Measurements from ENCODE around the gene KPNA6.
A peak's percentile ranks its signal among the peaks of the same experiment; 100 is the strongest.
"Not testable (repeated sequence)": the region's sequence is repeated elsewhere in the genome, so short reads cannot be mapped to it uniquely, and the experiment has no call there.

Gene KPNA6

GRCh38 chr1:32100807-32101708 lies 6.8 kb upstream of the KPNA6 start:
- no peak for DNase-seq (ENCODE audit: low spot score)

- DNase-seq (ENCODE audit: low spot score) = no peak
These were observed 3.7 kb upstream of the KPNA6 start for GRCh38 chr1:32104127-32104526.

DNA sequence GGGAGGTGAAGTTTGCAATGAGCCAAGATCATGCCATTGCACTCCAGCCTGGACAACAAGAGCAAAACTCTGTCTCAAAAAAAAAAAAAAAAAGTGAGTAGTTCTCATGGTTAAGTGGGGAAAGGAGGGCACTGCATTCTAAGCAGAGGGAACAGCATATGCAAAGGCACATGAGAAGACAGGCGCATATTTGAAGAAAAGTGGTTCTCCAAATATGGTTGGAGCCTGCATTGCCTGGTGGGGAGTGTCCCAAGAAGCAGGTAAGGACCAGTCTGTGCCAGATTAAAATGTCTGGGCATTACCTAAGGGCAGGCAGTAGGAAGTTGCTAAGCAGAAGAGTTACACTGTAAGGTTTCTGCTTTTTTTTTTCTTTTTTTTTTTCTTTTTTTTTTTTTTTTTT lies 2.5 kb upstream of the KPNA6 start:
- no peak for DNase-seq (ENCODE audit: low spot score)

GRCh38 chr1:32106663-32107275 lies 1.1 kb upstream of the KPNA6 start:
- DNase-seq (ENCODE audit: low spot score) = no peak

GRCh38 chr1:32111040-32111623 lies 3.3 kb downstream of the KPNA6 start:
- no peak for DNase-seq (ENCODE audit: low spot score)

- DNase-seq (ENCODE audit: low spot score) = no peak
These were observed 3.9 kb downstream of the KPNA6 start for GRCh38 chr1:32111789-32112188.

DNA sequence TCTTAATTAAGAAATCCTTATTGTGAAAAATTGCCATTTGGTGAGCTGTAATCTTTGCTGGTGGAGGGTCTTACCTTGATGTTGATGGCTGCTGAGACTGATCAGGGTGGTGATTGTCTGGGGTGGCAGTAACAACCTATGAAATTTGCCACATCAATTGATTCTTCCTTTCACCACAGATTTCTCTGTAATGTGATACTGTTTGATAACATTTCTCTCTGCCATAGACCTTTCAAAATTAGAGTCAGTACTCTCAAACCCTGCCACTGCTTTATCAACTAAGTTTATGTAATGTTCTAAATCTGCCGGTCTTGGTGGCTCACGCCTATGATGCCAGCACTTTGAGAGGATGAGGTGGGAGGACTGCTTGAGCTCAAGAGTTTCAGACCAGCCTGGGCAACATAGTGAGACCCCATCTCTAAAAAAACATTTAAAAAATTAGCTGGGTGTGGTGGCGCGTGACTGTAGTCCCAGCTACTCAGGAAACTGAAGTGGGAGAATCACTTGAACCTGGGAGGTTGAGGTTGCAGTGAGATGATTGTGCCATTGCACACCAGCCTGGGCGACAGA lies 5.0 kb downstream of the KPNA6 start:
- DNase-seq (ENCODE audit: low spot score) = peak; percentile 17

- DNase-seq (ENCODE audit: low spot score) = not testable (repeated sequence)
These were observed 5.6 kb downstream of the KPNA6 start for GRCh38 chr1:32113436-32113835.

- DNase-seq (ENCODE audit: low spot score) = no peak
These were observed 6.6 kb downstream of the KPNA6 start for GRCh38 chr1:32114420-32114819.

GRCh38 chr1:32115496-32115895 lies 7.6 kb downstream of the KPNA6 start:
- no peak for DNase-seq (ENCODE audit: low spot score)

DNA sequence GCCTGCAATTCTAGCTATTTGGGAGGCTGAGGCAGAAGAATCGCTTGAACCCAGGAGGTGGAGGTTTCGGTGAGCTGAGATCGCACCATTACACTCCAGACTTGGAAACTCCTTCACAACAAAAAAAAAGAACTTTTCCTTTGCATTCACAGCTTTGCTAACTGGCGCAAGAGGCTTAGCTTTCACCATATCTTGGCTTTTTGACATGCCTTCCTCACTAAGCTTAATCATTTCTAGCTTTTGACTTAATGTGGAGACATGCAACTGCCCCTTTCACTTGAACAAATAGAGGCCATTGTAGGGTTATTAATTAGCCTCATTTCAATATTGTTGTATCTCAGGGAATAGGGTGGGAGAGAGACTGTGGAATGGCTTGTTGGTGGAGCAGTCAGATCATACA lies 8.7 kb downstream of the KPNA6 start:
- DNase-seq (ENCODE audit: low spot score) = no peak

GRCh38 chr1:32122151-32122550 lies 14.3 kb downstream of the KPNA6 start:
- DNase-seq (ENCODE audit: low spot score) = no peak

- DNase-seq (ENCODE audit: low spot score) = not testable (repeated sequence)
These were observed 15.5 kb downstream of the KPNA6 start for GRCh38 chr1:32123361-32123760.

DNA sequence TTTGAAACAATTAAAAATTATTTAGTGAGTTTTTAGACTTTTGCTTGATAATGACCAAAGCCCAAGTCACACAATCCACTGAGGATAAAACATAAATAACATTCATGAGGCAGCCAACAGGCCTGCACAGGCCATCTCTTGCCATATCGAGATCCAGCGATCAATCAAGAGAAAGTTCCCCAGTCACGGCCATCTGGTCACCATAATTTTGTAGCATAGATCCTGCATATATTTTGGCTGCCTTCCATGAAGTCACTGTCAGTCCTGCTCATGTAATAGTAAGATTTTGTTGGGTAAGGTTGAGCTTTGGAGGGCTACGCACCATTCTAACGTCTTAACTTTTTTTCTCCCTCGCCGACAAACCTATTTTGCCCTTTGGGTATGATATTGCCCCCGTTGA lies 17.5 kb downstream of the KPNA6 start:
- DNase-seq (ENCODE audit: low spot score) = no peak

DNA sequence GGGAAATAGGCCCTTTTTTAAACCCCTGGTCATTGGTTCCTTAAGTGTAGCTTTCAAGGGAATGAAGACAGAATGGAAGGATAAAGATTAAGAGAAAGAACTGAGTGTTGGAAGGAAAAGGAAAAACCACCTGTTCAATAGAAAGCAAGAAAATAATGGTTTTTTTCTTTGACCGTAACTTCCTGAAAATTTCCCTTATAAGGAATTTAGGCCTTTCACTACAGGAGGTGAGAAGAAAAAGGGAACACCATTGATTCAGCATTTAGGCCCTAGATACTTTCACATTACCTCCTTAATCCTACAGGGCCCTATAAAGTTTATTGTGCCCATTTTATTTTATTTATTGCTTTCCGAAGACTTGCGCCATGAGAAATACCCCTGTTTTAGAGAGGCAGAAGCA lies 18.9 kb downstream of the KPNA6 start:
- no peak for DNase-seq (ENCODE audit: low spot score)

DNA sequence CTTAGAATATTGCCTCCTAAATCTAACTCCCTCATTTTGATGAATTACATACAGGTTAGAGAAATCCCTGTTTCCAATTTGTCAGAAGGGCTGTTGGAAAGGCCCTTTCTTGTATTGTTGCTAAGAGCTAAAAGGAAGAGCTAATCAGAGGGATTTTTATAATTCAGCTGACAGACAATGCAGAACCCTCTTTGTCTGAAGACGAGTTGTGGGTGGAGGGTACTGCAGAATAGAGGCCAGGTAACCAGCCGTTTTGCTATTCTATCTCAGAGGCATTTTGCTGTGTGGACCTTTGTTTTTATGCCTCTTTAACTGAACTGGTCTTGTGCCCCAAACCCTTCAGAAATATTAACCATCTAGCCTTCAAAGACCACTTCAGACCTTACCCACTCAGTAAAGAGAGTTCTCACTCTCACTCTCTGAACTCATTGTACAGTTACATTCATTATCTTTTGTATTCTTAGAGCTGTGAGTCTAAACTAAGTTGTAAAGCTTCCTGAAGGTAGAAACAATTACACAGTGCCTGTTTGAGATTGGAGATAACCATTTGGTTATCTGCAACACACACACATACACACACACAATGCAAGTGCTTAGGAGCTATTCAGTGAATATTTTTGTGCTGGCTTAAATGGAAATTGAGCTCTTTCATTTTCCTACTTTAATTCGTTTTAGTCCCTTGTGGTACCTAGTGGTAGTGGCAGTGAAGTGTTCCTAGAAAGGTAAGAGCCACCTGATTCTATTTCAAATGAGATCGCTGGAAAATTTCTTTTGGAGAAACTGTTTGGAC lies 19.7 kb downstream of the KPNA6 start:
- DNase-seq (ENCODE audit: low spot score) = no peak

GRCh38 chr1:32128479-32128878 lies 20.6 kb downstream of the KPNA6 start:
- no peak for DNase-seq (ENCODE audit: low spot score)

DNA sequence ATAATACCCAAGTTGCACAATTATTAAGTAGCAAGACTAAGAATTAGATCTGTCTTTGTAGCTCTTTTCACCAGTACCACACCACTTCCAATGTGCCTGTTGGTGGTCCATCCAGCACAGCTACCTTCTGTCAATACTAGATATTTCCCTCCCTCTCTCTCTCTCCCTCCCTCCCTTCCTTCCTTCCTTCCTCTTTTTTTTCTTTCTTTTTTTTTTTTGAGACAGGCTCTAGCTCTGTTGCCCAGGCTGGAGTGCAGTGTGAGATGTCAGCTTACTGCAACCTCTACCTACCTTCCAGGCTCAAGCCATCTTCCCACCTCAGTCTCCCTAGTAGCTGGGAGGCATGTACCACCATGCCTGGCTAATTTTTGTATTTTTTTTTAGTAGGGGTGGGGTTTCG lies 21.1 kb downstream of the KPNA6 start:
- no peak for DNase-seq (ENCODE audit: low spot score)

DNA sequence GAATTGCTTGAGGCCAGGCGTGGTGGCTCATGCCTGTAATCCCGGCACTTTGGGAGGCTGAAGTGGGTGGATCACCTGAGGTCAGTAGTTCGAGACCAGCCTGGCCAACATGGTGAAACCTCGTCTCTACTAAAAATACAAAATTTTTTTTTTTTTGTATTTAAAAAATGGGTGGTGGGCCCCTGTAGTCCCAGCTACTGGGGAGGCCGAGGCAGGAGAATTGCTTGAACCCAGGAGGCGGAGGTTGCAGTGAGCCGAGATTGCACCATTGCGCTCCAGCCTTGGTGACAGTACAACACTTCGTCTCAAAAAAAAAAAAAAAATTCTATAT lies 26.1 kb downstream of the KPNA6 start:
- DNase-seq (ENCODE audit: low spot score) = not testable (repeated sequence)

DNA sequence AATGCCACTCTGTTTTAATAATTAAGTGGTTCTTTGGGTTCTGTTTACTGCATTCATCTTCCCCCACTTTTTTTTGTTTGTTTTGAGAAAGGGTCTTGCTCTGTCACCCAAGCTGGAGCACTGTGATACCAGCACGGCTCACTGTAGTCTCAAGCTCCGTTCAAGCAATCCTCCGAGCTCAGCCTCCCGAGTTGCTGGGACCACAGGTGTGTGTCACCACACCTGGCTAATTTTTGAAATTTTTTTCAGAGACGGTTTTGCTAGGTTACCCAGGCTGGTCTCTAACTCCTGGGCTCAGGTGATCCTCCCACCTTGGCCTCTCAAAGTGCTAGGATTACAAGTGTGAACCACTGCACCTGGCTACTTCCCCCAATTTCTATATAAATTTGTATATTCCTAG lies 29.3 kb downstream of the KPNA6 start:
- DNase-seq (ENCODE audit: low spot score) = no peak

- DNase-seq (ENCODE audit: low spot score) = no peak
These were observed 31.1 kb downstream of the KPNA6 start for GRCh38 chr1:32138965-32139364.

Measured in activated CD4-positive, alpha-beta T cell treated with anti-CD3 and anti-CD28 coated beads, Interleukin-2, Interleukin-4, amounts not matched to agents 100 ng/mL and 50 ng/mL, durations not matched to agents 16 hours and 8 hours (primary cell).